ENCODE results near the gene SNX24.

SNX24 gene

GRCh38 chr5:122835681-122836080, 9.7 kb upstream of the SNX24 start:
- DNase-seq (ENCODE audit: extremely low read depth, low read depth): no peak
- TF ChIP-seq CTCF (IDR thresholded peaks at IDR 0.05; ENCODE audit: low read depth, low read length, missing control alignments): no peak
- no peak overlapping the region for H3K4me3 ChIP-seq (replicated peaks; ENCODE audit: low read depth, low read length)

- no peak for DNase-seq (ENCODE audit: extremely low read depth, low read depth)
- no peak overlapping the region for H3K4me3 ChIP-seq (replicated peaks; ENCODE audit: low read depth, low read length)
- no peak for TF ChIP-seq CTCF (IDR thresholded peaks at IDR 0.05; ENCODE audit: low read depth, low read length, missing control alignments)
These were observed 8.5 kb upstream of the SNX24 start for GRCh38 chr5:122836947-122837346.

DNA sequence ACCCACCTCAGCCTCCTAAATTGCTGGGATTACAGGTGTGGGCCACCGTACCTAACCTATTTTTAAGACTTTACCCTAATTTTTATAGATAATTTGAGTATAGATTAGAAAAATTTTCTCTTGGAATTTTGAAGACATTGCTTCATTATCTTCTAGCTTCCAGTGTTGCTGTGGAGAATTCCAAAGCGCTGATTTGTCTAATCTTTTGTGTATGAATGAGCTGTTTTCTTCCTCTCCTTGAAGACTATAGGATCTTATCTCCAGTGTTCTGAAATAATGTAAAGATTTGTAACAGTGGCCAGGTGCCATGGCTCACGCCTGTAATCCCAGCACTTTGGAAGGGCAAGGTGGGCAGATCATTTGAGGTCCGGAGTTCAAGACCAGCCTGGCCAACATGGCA, 5.7 kb upstream of the SNX24 start:
- no peak for TF ChIP-seq CTCF (IDR thresholded peaks at IDR 0.05; ENCODE audit: low read depth, low read length, missing control alignments)
- no peak overlapping the region for H3K4me3 ChIP-seq (replicated peaks; ENCODE audit: low read depth, low read length)
- no peak for DNase-seq (ENCODE audit: extremely low read depth, low read depth)

DNA sequence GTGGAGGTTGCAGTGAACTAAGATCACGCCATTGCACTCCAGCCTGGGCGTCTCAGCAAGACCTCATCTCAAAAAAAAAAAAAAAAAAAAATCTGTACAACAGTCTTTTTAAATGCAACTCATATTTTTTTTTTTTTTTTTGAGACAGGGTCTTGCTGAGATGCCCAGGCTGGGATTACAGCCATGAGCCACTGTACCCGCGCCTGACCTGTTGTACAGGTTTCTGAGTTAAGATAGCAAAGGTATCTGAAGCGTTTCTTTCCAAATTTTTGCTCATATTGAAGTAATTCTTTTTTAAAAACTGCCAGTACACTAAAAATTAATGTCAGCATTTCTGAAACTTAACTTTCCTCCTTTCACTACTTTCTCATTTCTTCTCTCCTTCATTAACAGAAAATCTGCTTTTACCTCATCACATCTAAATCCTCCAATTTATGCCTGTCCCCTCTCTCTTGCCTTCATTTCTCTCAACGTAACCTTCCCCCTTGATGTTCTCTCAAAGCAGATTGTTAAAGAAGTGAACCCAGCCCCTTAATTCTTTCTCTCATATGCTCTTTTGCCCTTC, 3.3 kb upstream of the SNX24 start:
- H3K4me3 ChIP-seq (replicated peaks; ENCODE audit: low read depth, low read length): no peak overlapping the region
- no peak for TF ChIP-seq CTCF (IDR thresholded peaks at IDR 0.05; ENCODE audit: low read depth, low read length, missing control alignments)
- DNase-seq (ENCODE audit: extremely low read depth, low read depth): no peak

DNA sequence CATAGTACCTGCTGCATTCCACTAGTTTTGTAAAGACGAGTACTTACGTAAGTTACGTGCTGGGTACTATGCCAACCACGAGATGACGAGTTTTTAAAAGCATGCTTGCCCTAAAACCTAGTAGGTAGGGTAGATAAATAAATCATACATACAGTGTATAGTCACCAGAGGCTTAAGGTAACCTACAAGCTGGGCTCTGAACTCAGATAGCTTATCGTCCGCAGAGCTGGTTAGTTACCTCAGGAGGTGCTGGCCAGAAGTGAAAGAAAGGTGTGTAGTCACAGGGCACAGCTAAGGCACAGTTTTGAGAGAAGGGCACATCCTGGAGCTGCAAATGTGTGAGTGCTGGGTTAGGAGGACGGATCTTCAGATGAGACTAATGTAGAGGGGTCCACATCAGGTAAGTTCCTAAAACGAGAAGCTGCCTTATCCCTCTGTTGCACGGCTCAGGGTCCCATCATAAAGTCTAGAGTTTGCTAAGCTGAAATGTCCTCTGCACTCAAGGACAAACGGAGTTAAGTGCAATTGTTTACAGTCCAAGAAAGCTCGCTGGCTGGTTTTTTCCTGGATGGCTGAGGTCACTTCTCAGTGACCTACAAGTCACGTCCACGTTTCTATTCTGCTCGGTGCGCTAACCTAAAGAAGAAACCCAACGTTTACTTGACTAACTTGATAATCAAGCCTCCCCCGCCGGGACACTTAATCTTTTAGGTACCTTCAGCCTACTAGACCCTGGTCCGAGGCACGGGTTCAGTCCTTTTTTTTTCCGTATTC, 1.1 kb upstream of the SNX24 start:
- H3K4me3 ChIP-seq (replicated peaks; ENCODE audit: low read depth, low read length): peak overlapping the region; percentile 64
- DNase-seq (ENCODE audit: extremely low read depth, low read depth): no peak
- TF ChIP-seq CTCF (IDR thresholded peaks at IDR 0.05; ENCODE audit: low read depth, low read length, missing control alignments): no peak

DNA sequence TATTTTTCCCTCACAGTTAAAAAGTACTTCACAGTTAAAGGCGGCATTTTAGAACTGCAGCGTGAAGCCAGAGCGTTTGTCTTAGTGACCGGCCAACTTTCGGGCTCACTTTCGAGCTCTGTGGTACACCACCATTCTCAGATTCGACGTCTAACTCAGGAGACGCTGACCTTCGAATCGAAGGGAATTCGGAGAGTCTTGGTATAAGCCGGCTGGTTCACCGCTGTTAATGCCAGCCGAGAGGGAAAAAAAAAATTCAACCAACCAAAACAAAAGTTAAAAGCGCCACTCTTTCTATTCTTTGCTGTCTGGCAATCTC, 544 bp upstream of the SNX24 start:
- DNase-seq (ENCODE audit: extremely low read depth, low read depth): no peak
- no peak for TF ChIP-seq CTCF (IDR thresholded peaks at IDR 0.05; ENCODE audit: low read depth, low read length, missing control alignments)
- peak overlapping the region; percentile 64 for H3K4me3 ChIP-seq (replicated peaks; ENCODE audit: low read depth, low read length)

All from HFF-Myc (cell line).